ENCODE results near the gene UBL7.
"Not testable (repeated sequence)": the region's sequence is repeated elsewhere in the genome, so short reads cannot be mapped to it uniquely, and the experiment has no call there.

UBL7 gene

GRCh38 chr15:74463634-74464033, 2.7 kb upstream of the UBL7 start:
- DNase-seq (ENCODE audit: low read depth in 2 of 2): no peak

GRCh38 chr15:74461847-74462511, 1.0 kb upstream of the UBL7 start:
- no peak for DNase-seq (ENCODE audit: low read depth in 2 of 2)

- DNase-seq (ENCODE audit: low read depth in 2 of 2): no peak
Measured at GRCh38 chr15:74460298-74460697, 662 bp downstream of the UBL7 start.

- DNase-seq (ENCODE audit: low read depth in 2 of 2): not testable (repeated sequence)
Measured at GRCh38 chr15:74459798-74460197, 1.2 kb downstream of the UBL7 start.

- DNase-seq (ENCODE audit: low read depth in 2 of 2): no peak
Measured at GRCh38 chr15:74458473-74458872, 2.5 kb downstream of the UBL7 start.

GRCh38 chr15:74457036-74457435, 3.9 kb downstream of the UBL7 start:
- DNase-seq (ENCODE audit: low read depth in 2 of 2): not testable (repeated sequence)

GRCh38 chr15:74454764-74455500, 6.0 kb downstream of the UBL7 start:
- no peak for DNase-seq (ENCODE audit: low read depth in 2 of 2)

- DNase-seq (ENCODE audit: low read depth in 2 of 2): no peak
Measured at GRCh38 chr15:74453925-74454763, 6.8 kb downstream of the UBL7 start.

- no peak for DNase-seq (ENCODE audit: low read depth in 2 of 2)
Measured at GRCh38 chr15:74451861-74452835, 8.8 kb downstream of the UBL7 start.

GRCh38 chr15:74451322-74451721, 9.6 kb downstream of the UBL7 start:
- no peak for DNase-seq (ENCODE audit: low read depth in 2 of 2)

GRCh38 chr15:74449643-74450205, 11.2 kb downstream of the UBL7 start:
- no peak for DNase-seq (ENCODE audit: low read depth in 2 of 2)

GRCh38 chr15:74449095-74449494, 11.9 kb downstream of the UBL7 start:
- DNase-seq (ENCODE audit: low read depth in 2 of 2): no peak

GRCh38 chr15:74445816-74446763, 14.9 kb downstream of the UBL7 start:
- DNase-seq (ENCODE audit: low read depth in 2 of 2): no peak

- no peak for DNase-seq (ENCODE audit: low read depth in 2 of 2)
Measured at GRCh38 chr15:74444106-74445062, 16.6 kb downstream of the UBL7 start.

GRCh38 chr15:74443100-74443909, 17.7 kb downstream of the UBL7 start:
- DNase-seq (ENCODE audit: low read depth in 2 of 2): no peak

- DNase-seq (ENCODE audit: low read depth in 2 of 2): no peak
Measured at GRCh38 chr15:74442604-74443003, 18.4 kb downstream of the UBL7 start.

GRCh38 chr15:74442063-74442462, 18.9 kb downstream of the UBL7 start:
- DNase-seq (ENCODE audit: low read depth in 2 of 2): no peak
